Gastroesophageal sphincter (tissue), 3 donors: Measurements from ENCODE around the gene CAMKK1.

Source experiments
- EP300 ChIP-seq: sonication (generic); formaldehyde crosslinking; IDR thresholded peaks from one replicate; pipeline ENCODE4 v1.6.1; 2017; ENCODE audit warnings: antibody characterized with exemption, mild to moderate bottlenecking
- POLR2A ChIP-seq, 2 donors: fragments of 450-650 bp; IDR thresholded peaks; one replicate each; pipeline ENCODE4 v1.6.1; 2017; ENCODE audit warnings: antibody characterized with exemption in 2 of 2, mild to moderate bottlenecking in 2 of 2, moderate library complexity in 1 of 2
- POLR2AphosphoS5 ChIP-seq: sonication (generic); formaldehyde crosslinking; IDR thresholded peaks from one replicate; pipeline ENCODE4 v1.6.1; 2017; ENCODE audit warnings: antibody characterized with exemption
- TF ChIP-seq, protein P1 (sequence below), 4 experiments: fragments of 200-600 bp in 2 of 4; fragments of 450-650 bp in 2 of 4; sonication (generic) in 1 of 4; IDR thresholded peaks; one replicate each; pipeline ENCODE4 v1.5.1; 2017 to 2019; ENCODE audit warnings: antibody characterized with exemption in 4 of 4, mild to moderate bottlenecking in 2 of 4, moderate library complexity in 2 of 4

- TF ChIP-seq POLR2A (IDR thresholded peaks at IDR 0.05) = no peak
- no peak for TF ChIP-seq EP300
- TF ChIP-seq POLR2AphosphoS5 = no peak
- TF ChIP-seq, protein P1, sequence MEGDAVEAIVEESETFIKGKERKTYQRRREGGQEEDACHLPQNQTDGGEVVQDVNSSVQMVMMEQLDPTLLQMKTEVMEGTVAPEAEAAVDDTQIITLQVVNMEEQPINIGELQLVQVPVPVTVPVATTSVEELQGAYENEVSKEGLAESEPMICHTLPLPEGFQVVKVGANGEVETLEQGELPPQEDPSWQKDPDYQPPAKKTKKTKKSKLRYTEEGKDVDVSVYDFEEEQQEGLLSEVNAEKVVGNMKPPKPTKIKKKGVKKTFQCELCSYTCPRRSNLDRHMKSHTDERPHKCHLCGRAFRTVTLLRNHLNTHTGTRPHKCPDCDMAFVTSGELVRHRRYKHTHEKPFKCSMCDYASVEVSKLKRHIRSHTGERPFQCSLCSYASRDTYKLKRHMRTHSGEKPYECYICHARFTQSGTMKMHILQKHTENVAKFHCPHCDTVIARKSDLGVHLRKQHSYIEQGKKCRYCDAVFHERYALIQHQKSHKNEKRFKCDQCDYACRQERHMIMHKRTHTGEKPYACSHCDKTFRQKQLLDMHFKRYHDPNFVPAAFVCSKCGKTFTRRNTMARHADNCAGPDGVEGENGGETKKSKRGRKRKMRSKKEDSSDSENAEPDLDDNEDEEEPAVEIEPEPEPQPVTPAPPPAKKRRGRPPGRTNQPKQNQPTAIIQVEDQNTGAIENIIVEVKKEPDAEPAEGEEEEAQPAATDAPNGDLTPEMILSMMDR (IDR thresholded peaks at IDR 0.05) = no peak
These were observed 44.5 kb upstream of the CAMKK1 start for GRCh38 chr17:3937359-3937758.
